ENCODE data around the gene JDP2. TPM values are rescaled to one million over a fixed set of nuclear protein-coding genes. Genes with fewer than 3 reads are reported as not detected.
"Not testable (repeated sequence)": the region's sequence is repeated elsewhere in the genome, so short reads cannot be mapped to it uniquely, and the experiment has no call there.

Gene JDP2, protein sequence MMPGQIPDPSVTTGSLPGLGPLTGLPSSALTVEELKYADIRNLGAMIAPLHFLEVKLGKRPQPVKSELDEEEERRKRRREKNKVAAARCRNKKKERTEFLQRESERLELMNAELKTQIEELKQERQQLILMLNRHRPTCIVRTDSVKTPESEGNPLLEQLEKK
- 10 to 100 TPM; 32.9 to 86.8 (median 50.1) TPM for total RNA-seq

DNA sequence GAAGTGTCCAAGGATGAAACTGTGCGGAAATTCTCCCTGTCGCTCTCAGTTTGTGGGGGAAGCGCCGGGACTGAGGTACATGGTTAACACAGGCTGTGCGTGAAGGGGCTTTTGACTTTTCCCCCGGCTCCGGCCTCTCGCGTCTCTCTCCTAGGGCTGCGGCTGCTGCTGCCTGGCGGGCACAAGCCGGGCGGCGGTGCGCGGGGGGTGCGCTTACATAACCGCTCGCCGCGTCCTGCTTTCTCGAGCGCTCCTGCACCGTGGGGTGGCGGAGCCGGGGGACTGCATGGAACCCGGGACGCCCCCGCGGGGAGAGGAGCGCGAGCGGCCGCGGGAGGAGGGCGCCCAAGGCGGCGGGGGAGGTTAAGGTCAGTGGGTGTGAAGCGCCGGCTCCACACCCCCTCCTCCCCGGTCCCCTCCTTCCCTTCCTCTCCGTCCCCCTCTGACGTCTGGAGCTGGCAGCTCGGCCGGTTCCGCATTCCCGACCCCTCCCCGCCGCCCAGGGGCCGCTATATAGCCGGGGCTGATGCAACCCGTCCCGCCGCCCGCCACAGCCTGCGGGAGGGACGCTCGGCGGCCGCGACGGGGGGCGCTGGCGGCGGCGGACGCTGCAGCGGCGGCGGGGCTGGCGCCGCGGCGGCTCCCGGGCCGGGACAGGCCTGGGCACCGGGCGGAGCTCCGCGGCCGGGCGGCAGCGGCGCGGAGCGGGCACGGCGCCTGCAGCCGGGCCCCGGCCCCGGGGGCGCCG lies at the start of gene JDP2:
Gene JDP2, plus strand, starts transcription at position 541 of the 748 bp plus-strand sequence. CDS start 9,899 bp downstream, outside the sequence.
- no peaks in the 10 kb centered on the region for H3K36me3 ChIP-seq
- H3K4me1 ChIP-seq: peaks cover 0 to 25% of the 10 kb centered on the region in 2 donors
- TF ChIP-seq, protein P1, sequence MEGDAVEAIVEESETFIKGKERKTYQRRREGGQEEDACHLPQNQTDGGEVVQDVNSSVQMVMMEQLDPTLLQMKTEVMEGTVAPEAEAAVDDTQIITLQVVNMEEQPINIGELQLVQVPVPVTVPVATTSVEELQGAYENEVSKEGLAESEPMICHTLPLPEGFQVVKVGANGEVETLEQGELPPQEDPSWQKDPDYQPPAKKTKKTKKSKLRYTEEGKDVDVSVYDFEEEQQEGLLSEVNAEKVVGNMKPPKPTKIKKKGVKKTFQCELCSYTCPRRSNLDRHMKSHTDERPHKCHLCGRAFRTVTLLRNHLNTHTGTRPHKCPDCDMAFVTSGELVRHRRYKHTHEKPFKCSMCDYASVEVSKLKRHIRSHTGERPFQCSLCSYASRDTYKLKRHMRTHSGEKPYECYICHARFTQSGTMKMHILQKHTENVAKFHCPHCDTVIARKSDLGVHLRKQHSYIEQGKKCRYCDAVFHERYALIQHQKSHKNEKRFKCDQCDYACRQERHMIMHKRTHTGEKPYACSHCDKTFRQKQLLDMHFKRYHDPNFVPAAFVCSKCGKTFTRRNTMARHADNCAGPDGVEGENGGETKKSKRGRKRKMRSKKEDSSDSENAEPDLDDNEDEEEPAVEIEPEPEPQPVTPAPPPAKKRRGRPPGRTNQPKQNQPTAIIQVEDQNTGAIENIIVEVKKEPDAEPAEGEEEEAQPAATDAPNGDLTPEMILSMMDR (IDR thresholded peaks at IDR 0.05): peak in 2 of 4 experiments; percentile 15 to 41
- TF ChIP-seq POLR2A (IDR thresholded peaks at IDR 0.05): peak; percentile 67
- DNase-seq: peak; percentile 93
- H3K9me3 ChIP-seq: no peaks in the 10 kb centered on the region
- H3K27me3 ChIP-seq: no peaks in the 10 kb centered on the region
- peak within 1 kb of the TSS; percentile 81 to 88 for H3K27ac ChIP-seq
- intact Hi-C loops (cut with DNase I; ENCODE audit: low total_unique reads): no loop called here
- peak within 1 kb of the TSS; percentile 71 to 91 for H3K4me3 ChIP-seq

DNA sequence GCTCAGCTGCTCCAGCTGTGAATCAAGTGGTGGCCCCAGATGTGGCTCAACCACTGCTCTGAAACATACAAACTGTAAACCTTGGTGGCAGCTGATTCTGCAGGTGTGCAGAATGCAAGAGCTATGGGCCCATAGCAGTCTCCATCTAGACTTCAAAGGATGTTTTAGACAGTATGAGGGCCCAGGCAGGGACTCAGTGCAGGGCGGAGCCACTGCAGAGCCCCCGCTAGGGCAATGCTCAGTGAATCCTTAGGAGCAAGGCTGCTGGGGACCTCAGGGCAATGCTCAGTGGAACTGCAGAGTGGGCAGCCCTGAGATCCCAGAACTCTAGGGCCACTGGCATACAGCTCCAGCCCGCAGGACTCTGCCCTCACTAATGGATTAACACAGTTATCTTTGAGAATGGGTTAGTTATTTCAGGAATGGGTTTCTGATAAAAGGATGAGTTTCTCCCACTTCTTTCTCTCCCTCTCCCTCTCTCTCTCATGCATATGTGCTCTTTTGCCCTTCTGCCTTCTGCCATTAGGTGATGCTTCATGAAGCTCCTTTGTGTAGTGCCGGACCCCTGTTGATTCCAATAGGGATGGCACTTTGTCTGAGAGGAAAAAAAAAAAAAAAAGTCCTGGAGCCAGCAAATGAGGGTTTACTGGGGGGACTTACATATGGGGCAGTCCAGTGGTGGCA lies 48.4 kb upstream of the JDP2 start:
- H3K4me3 ChIP-seq: no peak overlapping the region
- TF ChIP-seq, protein P1 (IDR thresholded peaks at IDR 0.05): no peak
- TF ChIP-seq POLR2A (IDR thresholded peaks at IDR 0.05): no peak
- intact Hi-C loops (cut with DNase I; ENCODE audit: low total_unique reads): no loop called here
- H3K36me3 ChIP-seq: no peaks in the 10 kb centered on the region
- no peaks in the 10 kb centered on the region for H3K4me1 ChIP-seq
- no peak overlapping the region for H3K27ac ChIP-seq
- no peaks in the 10 kb centered on the region for H3K9me3 ChIP-seq
- no peaks in the 10 kb centered on the region for H3K27me3 ChIP-seq
- no peak for DNase-seq

DNA sequence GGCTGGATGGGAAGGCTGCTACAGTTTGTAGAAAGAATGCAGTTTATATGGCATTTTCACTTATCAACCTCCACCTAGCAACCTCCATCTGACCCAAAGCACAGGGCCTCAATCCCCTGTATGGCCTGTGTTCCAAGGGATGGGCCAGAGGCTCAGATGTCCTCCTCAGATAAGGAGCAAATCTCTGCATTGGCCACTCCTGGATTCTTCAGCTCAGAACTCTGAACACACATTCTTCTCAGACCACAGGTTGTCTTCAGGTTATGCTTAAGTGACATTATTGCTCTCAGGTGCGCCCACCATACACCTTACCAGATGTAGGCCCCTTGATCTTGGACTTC lies 47.9 kb upstream of the JDP2 start:
- Histone ChIP-seq H3K27me3 (no peaks in the 10 kb centered on the region), H3K36me3 (no peaks in the 10 kb centered on the region), H3K4me1 (no peaks in the 10 kb centered on the region), H3K9me3 (no peaks in the 10 kb centered on the region), H3K27ac (no peak overlapping the region), H3K4me3 (no peak overlapping the region)
- no peak for DNase-seq
- intact Hi-C loops (cut with DNase I; ENCODE audit: low total_unique reads): no loop called here
- no peak for TF ChIP-seq POLR2A (IDR thresholded peaks at IDR 0.05)
- TF ChIP-seq, protein P1 (IDR thresholded peaks at IDR 0.05): no peak

DNA sequence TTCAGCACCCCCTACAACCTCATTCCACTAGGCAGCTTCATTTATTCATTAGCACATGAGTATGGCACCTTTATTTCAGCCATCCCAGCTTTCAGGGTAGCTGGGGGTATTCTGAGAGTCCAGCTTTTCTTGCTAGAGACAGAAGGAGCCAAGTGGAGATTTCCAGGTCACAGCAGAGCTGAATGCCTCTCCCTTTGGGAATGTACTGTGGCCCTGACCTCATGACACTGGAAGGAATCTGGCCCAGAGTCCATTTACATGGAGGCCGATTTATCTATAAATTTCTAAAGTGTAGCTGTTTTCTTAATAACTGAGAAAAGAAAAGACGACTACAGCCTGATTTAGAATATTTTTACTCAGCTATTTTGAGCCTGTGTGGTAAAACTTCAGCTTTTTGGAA lies 47.2 kb upstream of the JDP2 start:
- no peak overlapping the region for H3K4me3 ChIP-seq
- H3K27ac ChIP-seq: no peak overlapping the region
- intact Hi-C loops (cut with DNase I; ENCODE audit: low total_unique reads): no loop called here
- no peaks in the 10 kb centered on the region for H3K27me3 ChIP-seq
- no peaks in the 10 kb centered on the region for H3K4me1 ChIP-seq
- H3K9me3 ChIP-seq: no peaks in the 10 kb centered on the region
- TF ChIP-seq POLR2A (IDR thresholded peaks at IDR 0.05): no peak
- TF ChIP-seq, protein P1 (IDR thresholded peaks at IDR 0.05): no peak
- DNase-seq: no peak
- H3K36me3 ChIP-seq: no peaks in the 10 kb centered on the region

DNA sequence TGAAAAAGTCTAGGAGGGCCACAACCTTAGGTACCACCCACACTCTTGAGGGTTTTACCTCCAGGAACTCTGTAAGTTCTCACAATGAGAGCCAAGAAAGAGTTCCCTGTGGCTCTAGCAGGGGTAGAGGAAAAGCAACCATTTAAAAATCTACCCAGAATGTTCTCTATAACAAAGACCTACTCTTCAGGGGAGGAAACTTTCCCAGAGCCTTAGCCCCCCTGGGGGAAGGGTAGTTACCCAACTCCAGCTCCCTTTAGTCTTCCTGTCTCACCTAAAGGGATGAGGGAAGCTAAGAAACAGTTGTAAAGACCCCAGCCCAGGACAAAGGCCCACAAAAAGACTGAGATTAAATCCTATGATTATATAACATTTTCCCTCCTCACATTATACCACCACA lies 46.2 kb upstream of the JDP2 start:
- intact Hi-C loops (cut with DNase I; ENCODE audit: low total_unique reads): no loop called here
- Histone ChIP-seq H3K4me1 (no peaks in the 10 kb centered on the region), H3K4me3 (no peak overlapping the region), H3K27me3 (no peaks in the 10 kb centered on the region), H3K9me3 (no peaks in the 10 kb centered on the region), H3K27ac (no peak overlapping the region), H3K36me3 (no peaks in the 10 kb centered on the region)
- DNase-seq: no peak
- TF ChIP-seq POLR2A (IDR thresholded peaks at IDR 0.05): no peak
- TF ChIP-seq, protein P1 (IDR thresholded peaks at IDR 0.05): no peak

DNA sequence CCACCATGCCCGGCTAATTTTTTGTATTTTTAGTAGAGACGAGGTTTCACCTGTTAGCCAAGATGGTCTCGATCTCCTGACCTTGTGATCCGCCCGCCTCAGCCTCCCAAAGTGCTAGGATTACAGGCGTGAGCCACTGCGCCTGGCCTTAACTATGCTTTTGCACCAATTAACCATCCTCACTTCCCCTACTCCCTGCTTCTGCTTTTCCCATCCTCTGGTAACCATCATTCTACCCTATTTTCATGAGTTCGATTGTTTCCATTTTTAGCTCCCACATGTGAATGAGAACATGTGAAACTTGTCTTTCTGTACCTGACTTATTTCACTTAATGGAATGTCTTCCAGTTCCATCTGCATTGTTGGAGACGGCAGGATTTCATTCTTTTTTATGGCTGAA lies 44.6 kb upstream of the JDP2 start:
- H3K4me1 ChIP-seq; H3K27ac ChIP-seq; H3K36me3 ChIP-seq; H3K4me3 ChIP-seq; intact Hi-C loops (cut with DNase I; ENCODE audit: low total_unique reads); H3K27me3 ChIP-seq; H3K9me3 ChIP-seq; DNase-seq: not testable (repeated sequence)
